ENCODE results near the gene RIPPLY2. TPM values are rescaled to one million over a fixed set of nuclear protein-coding genes. Genes with fewer than 3 reads are reported as not detected.

The RIPPLY2 gene
- total RNA-seq, 1 donor from 2014 or later: not detected

GRCh38 chr6:83827050-83827449 is 26.1 kb upstream of the RIPPLY2 start:
- TF ChIP-seq CTCF (IDR thresholded peaks at IDR 0.05): no peak
- Mint-ChIP-seq H3K9me3 (ENCODE audit: low read depth) (peaks cover 6% of the 10 kb centered on the region), H3K4me3 (ENCODE audit: unreplicated experiment) (no peak overlapping the region), H3K36me3 (ENCODE audit: low read depth) (no peaks in the 10 kb centered on the region), H3K27me3 (ENCODE audit: low read depth) (peaks cover 16% of the 10 kb centered on the region), H3K27ac (ENCODE audit: unreplicated experiment) (no peak overlapping the region), H3K4me1 (ENCODE audit: low read depth) (no peaks in the 10 kb centered on the region)
- DNase-seq (ENCODE audit: low spot score): no peak

GRCh38 chr6:83838727-83839126 is 14.4 kb upstream of the RIPPLY2 start:
- no peak for TF ChIP-seq CTCF (IDR thresholded peaks at IDR 0.05)
- DNase-seq (ENCODE audit: low spot score): no peak
- no peaks in the 10 kb centered on the region for H3K36me3 Mint-ChIP-seq (ENCODE audit: low read depth)
- H3K27ac Mint-ChIP-seq (ENCODE audit: unreplicated experiment): no peak overlapping the region
- no peak overlapping the region for H3K4me3 Mint-ChIP-seq (ENCODE audit: unreplicated experiment)
- H3K4me1 Mint-ChIP-seq (ENCODE audit: low read depth): no peaks in the 10 kb centered on the region
- H3K9me3 Mint-ChIP-seq (ENCODE audit: low read depth): peaks cover 21% of the 10 kb centered on the region
- H3K27me3 Mint-ChIP-seq (ENCODE audit: low read depth): peaks cover 15% of the 10 kb centered on the region

GRCh38 chr6:83844170-83844569 is 9.0 kb upstream of the RIPPLY2 start:
- Mint-ChIP-seq H3K27ac (ENCODE audit: unreplicated experiment) (no peak overlapping the region), H3K9me3 (ENCODE audit: low read depth) (peaks cover 14% of the 10 kb centered on the region), H3K4me3 (ENCODE audit: unreplicated experiment) (no peak overlapping the region), H3K27me3 (ENCODE audit: low read depth) (peaks cover 40% of the 10 kb centered on the region), H3K36me3 (ENCODE audit: low read depth) (no peaks in the 10 kb centered on the region), H3K4me1 (ENCODE audit: low read depth) (no peaks in the 10 kb centered on the region)
- no peak for TF ChIP-seq CTCF (IDR thresholded peaks at IDR 0.05)
- no peak for DNase-seq (ENCODE audit: low spot score)

GRCh38 chr6:83846291-83846690 is 6.9 kb upstream of the RIPPLY2 start:
- H3K36me3 Mint-ChIP-seq (ENCODE audit: low read depth): no peaks in the 10 kb centered on the region
- H3K4me3 Mint-ChIP-seq (ENCODE audit: unreplicated experiment): no peak overlapping the region
- DNase-seq (ENCODE audit: low spot score): no peak
- peaks cover 54% of the 10 kb centered on the region for H3K27me3 Mint-ChIP-seq (ENCODE audit: low read depth)
- H3K4me1 Mint-ChIP-seq (ENCODE audit: low read depth): no peaks in the 10 kb centered on the region
- peaks cover 6% of the 10 kb centered on the region for H3K9me3 Mint-ChIP-seq (ENCODE audit: low read depth)
- H3K27ac Mint-ChIP-seq (ENCODE audit: unreplicated experiment): no peak overlapping the region
- no peak for TF ChIP-seq CTCF (IDR thresholded peaks at IDR 0.05)

- Mint-ChIP-seq H3K27me3 (ENCODE audit: low read depth) (peaks cover 57% of the 10 kb centered on the region), H3K27ac (ENCODE audit: unreplicated experiment) (no peak overlapping the region), H3K4me3 (ENCODE audit: unreplicated experiment) (no peak overlapping the region), H3K36me3 (ENCODE audit: low read depth) (no peaks in the 10 kb centered on the region), H3K4me1 (ENCODE audit: low read depth) (no peaks in the 10 kb centered on the region), H3K9me3 (ENCODE audit: low read depth) (no peaks in the 10 kb centered on the region)
- DNase-seq (ENCODE audit: low spot score): no peak
- TF ChIP-seq CTCF (IDR thresholded peaks at IDR 0.05): no peak
Observed at GRCh38 chr6:83847179-83847578, 6.0 kb upstream of the RIPPLY2 start.
